Stimulated activated CD8-positive, alpha-beta memory T cell treated with anti-CD3 and anti-CD28 coated beads, Interleukin-7, amount 100 ng/mL, for 24 hours (primary cell): ENCODE results near the gene HUNK.
"Not testable (repeated sequence)": the region's sequence is repeated elsewhere in the genome, so short reads cannot be mapped to it uniquely, and the experiment has no call there.

ENCODE experiments used
- DNase-seq: peaks from one replicate; pipeline ENCODE4 v3.0.0-alpha.2; 2020; ENCODE audit warnings: low read depth

Gene HUNK

GRCh38 chr21:31872452-31873274, at the start of gene HUNK:
Gene HUNK (plus strand): TSS chr21:31873020. CDS start chr21:31873675, 655 bp downstream.
- no peak for DNase-seq

GRCh38 chr21:31829736-31830472, 42.9 kb upstream of the HUNK start:
- no peak for DNase-seq

- no peak for DNase-seq
These were observed 42.1 kb upstream of the HUNK start for GRCh38 chr21:31830701-31831100.

- DNase-seq: no peak
These were observed 35.8 kb upstream of the HUNK start for GRCh38 chr21:31837041-31837440.

GRCh38 chr21:31837618-31838390, 35.0 kb upstream of the HUNK start:
- DNase-seq: no peak

- DNase-seq: no peak
These were observed 34.0 kb upstream of the HUNK start for GRCh38 chr21:31838586-31839355.

GRCh38 chr21:31844206-31844605, 28.6 kb upstream of the HUNK start:
- no peak for DNase-seq

GRCh38 chr21:31845151-31845729, 27.6 kb upstream of the HUNK start:
- DNase-seq: no peak

- no peak for DNase-seq
These were observed 26.1 kb upstream of the HUNK start for GRCh38 chr21:31846690-31847089.

- DNase-seq: no peak
These were observed 25.1 kb upstream of the HUNK start for GRCh38 chr21:31847761-31848160.

GRCh38 chr21:31848326-31848985, 24.4 kb upstream of the HUNK start:
- DNase-seq: no peak

GRCh38 chr21:31850886-31851285, 21.9 kb upstream of the HUNK start:
- DNase-seq: no peak

- DNase-seq: no peak
These were observed 17.6 kb upstream of the HUNK start for GRCh38 chr21:31855180-31855579.

GRCh38 chr21:31857096-31857495, 15.7 kb upstream of the HUNK start:
- no peak for DNase-seq

- not testable (repeated sequence) for DNase-seq
These were observed 15.2 kb upstream of the HUNK start for GRCh38 chr21:31857631-31858030.

- DNase-seq: no peak
These were observed 12.0 kb upstream of the HUNK start for GRCh38 chr21:31860851-31861250.

- DNase-seq: no peak
These were observed 10.7 kb upstream of the HUNK start for GRCh38 chr21:31862078-31862477.

GRCh38 chr21:31865429-31865970, 7.3 kb upstream of the HUNK start:
- DNase-seq: no peak

GRCh38 chr21:31866077-31866511, 6.7 kb upstream of the HUNK start:
- DNase-seq: peak; percentile 64

- no peak for DNase-seq
These were observed 3.1 kb upstream of the HUNK start for GRCh38 chr21:31869750-31870149.
